ENCODE data around the gene CHCHD2.
A peak's percentile ranks its signal among the peaks of the same experiment; 100 is the strongest.

CHCHD2 gene

GRCh38 chr7:56063500-56063881 lies 42.8 kb downstream of the CHCHD2 start:
- no peak for DNase-seq (ENCODE audit: extremely low read depth, insufficient read length)
- Histone ChIP-seq H3K4me3 (replicated peaks; ENCODE audit: low read depth, low read length) (no peak overlapping the region), H3K27me3 (replicated peaks; ENCODE audit: control insufficient read depth, insufficient read depth, low read length) (no peaks in the 10 kb centered on the region), H3K36me3 (ENCODE audit: control insufficient read depth, insufficient read depth, low read length) (peaks cover 6% of the 10 kb centered on the region)
- no peak for TF ChIP-seq CTCF (IDR thresholded peaks at IDR 0.05; ENCODE audit: insufficient read depth, low read length, poor library complexity, severe bottlenecking)

GRCh38 chr7:56062382-56062781 lies 43.9 kb downstream of the CHCHD2 start:
- Histone ChIP-seq H3K4me3 (replicated peaks; ENCODE audit: low read depth, low read length) (no peak overlapping the region), H3K36me3 (ENCODE audit: control insufficient read depth, insufficient read depth, low read length) (peaks cover 7% of the 10 kb centered on the region), H3K27me3 (replicated peaks; ENCODE audit: control insufficient read depth, insufficient read depth, low read length) (no peaks in the 10 kb centered on the region)
- TF ChIP-seq CTCF (IDR thresholded peaks at IDR 0.05; ENCODE audit: insufficient read depth, low read length, poor library complexity, severe bottlenecking), result no peak
- DNase-seq (ENCODE audit: extremely low read depth, insufficient read length), result no peak

GRCh38 chr7:56053993-56054392 lies 52.3 kb downstream of the CHCHD2 start:
- Histone ChIP-seq H3K4me3 (replicated peaks; ENCODE audit: low read depth, low read length) (no peak overlapping the region), H3K27me3 (replicated peaks; ENCODE audit: control insufficient read depth, insufficient read depth, low read length) (no peaks in the 10 kb centered on the region), H3K36me3 (ENCODE audit: control insufficient read depth, insufficient read depth, low read length) (peaks cover 4% of the 10 kb centered on the region)
- no peak for DNase-seq (ENCODE audit: extremely low read depth, insufficient read length)
- no peak for TF ChIP-seq CTCF (IDR thresholded peaks at IDR 0.05; ENCODE audit: insufficient read depth, low read length, poor library complexity, severe bottlenecking)

- no peak for DNase-seq (ENCODE audit: extremely low read depth, insufficient read length)
- no peak for TF ChIP-seq CTCF (IDR thresholded peaks at IDR 0.05; ENCODE audit: insufficient read depth, low read length, poor library complexity, severe bottlenecking)
- peak overlapping the region; percentile 98; the same call in 1 of the 2 replicates for H3K4me3 ChIP-seq (replicated peaks; ENCODE audit: low read depth, low read length)
- peaks cover 4% of the 10 kb centered on the region for H3K36me3 ChIP-seq (ENCODE audit: control insufficient read depth, insufficient read depth, low read length)
- H3K27me3 ChIP-seq (replicated peaks; ENCODE audit: control insufficient read depth, insufficient read depth, low read length), result no peaks in the 10 kb centered on the region
These were observed 52.9 kb downstream of the CHCHD2 start for GRCh38 chr7:56053379-56053778.
